ENCODE data around the gene SAMD4B. TPM values are rescaled to one million over a fixed set of nuclear protein-coding genes. Genes with fewer than 3 reads are reported as not detected.

SAMD4B gene
- total RNA-seq, 1 experiment from 2014 or later, result 135 TPM

- H3K4me1 Mint-ChIP-seq, result peaks cover 16 to 26% of the 10 kb centered on the region in 2 experiments
- Histone ChIP-seq H3K56ac (ENCODE audit: insufficient read length, low read depth, low read length) (no peak overlapping the region), H4K8ac (replicated peaks; ENCODE audit: insufficient read length, low read depth, low read length) (no peak overlapping the region), H2BK20ac (ENCODE audit: low read depth, low read length, poor library complexity, severe bottlenecking) (no peak overlapping the region), H4K91ac (ENCODE audit: insufficient read length, low read depth, low read length) (no peak overlapping the region), H3K9me3 (ENCODE audit: control insufficient read depth, low read depth, low read length) (no peaks in the 10 kb centered on the region), H3K79me2 (ENCODE audit: insufficient read depth, low read length) (no peaks in the 10 kb centered on the region), H3K4ac (ENCODE audit: low read depth, low read length) (no peak overlapping the region), H3K27ac (ENCODE audit: insufficient read length, low read depth, low read length) (no peak overlapping the region), H2BK15ac (ENCODE audit: low read depth, low read length) (no peak overlapping the region), H4K5ac (ENCODE audit: insufficient read length, low read depth, low read length) (no peak overlapping the region), H3K4me2 (ENCODE audit: insufficient read depth, insufficient read length, low read length) (no peak overlapping the region), H3K9ac (ENCODE audit: extremely low read depth, insufficient read length, low read length) (no peak overlapping the region), H2AK5ac (ENCODE audit: insufficient read length, low read length) (no peak overlapping the region), H3K18ac (ENCODE audit: insufficient read length, low read depth, low read length) (no peak overlapping the region), H3K23ac (ENCODE audit: insufficient read length, low read depth, low read length) (no peak overlapping the region), H3K27me3 (ENCODE audit: insufficient read depth, low read length) (peaks cover 2% of the 10 kb centered on the region; the same call in 1 of the 2 replicates), H3K4me1 (ENCODE audit: insufficient read depth, low read length) (no peaks in the 10 kb centered on the region), H2BK12ac (ENCODE audit: insufficient read length, low read depth, low read length) (no peak overlapping the region), H2BK120ac (ENCODE audit: low read depth, low read length, poor library complexity, severe bottlenecking) (no peak overlapping the region), H4K20me1 (ENCODE audit: control insufficient read depth, insufficient read depth, insufficient read length) (no peaks in the 10 kb centered on the region), H3T11ph (ENCODE audit: low read length) (no peak overlapping the region), H2AFZ (ENCODE audit: low read length) (no peak overlapping the region), H3K23me2 (ENCODE audit: insufficient read length, low read depth, low read length, poor library complexity, severe bottlenecking) (peaks cover 6% of the 10 kb centered on the region), H3K14ac (ENCODE audit: insufficient read depth, low read length) (no peak overlapping the region), H2BK5ac (ENCODE audit: insufficient read length, low read length) (no peak overlapping the region), H3K79me1 (ENCODE audit: insufficient read depth, low read depth, low read length, poor library complexity, severe bottlenecking) (no peaks in the 10 kb centered on the region)
- no peak overlapping the region for H3K4me3 Mint-ChIP-seq
- WGBS (ENCODE audit: extremely low coverage, insufficient read length, low lambda C conversion rate), result no CpG with 5 or more reads among the region's 5 CpGs
- H3K27me3 Mint-ChIP-seq (ENCODE audit: low read depth), result peaks cover 59% of the 10 kb centered on the region
- no peaks in the 10 kb centered on the region; a peak in 2 of 5 replicates for H3K9me3 Mint-ChIP-seq
- DNase-seq, result no peak
- TF ChIP-seq, protein P1, sequence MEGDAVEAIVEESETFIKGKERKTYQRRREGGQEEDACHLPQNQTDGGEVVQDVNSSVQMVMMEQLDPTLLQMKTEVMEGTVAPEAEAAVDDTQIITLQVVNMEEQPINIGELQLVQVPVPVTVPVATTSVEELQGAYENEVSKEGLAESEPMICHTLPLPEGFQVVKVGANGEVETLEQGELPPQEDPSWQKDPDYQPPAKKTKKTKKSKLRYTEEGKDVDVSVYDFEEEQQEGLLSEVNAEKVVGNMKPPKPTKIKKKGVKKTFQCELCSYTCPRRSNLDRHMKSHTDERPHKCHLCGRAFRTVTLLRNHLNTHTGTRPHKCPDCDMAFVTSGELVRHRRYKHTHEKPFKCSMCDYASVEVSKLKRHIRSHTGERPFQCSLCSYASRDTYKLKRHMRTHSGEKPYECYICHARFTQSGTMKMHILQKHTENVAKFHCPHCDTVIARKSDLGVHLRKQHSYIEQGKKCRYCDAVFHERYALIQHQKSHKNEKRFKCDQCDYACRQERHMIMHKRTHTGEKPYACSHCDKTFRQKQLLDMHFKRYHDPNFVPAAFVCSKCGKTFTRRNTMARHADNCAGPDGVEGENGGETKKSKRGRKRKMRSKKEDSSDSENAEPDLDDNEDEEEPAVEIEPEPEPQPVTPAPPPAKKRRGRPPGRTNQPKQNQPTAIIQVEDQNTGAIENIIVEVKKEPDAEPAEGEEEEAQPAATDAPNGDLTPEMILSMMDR (conservative IDR thresholded peaks at IDR 0.05), result no peak
- H3K36me3 Mint-ChIP-seq (ENCODE audit: insufficient read depth in 1 of 3, low read depth in 3 of 3), result peaks cover 0 to 3% (median 0%) of the 10 kb centered on the region in 3 experiments; a peak in 1 of 7 replicates
- H3K27ac Mint-ChIP-seq, result no peak overlapping the region
These were observed 17.9 kb upstream of the SAMD4B start for GRCh38 chr19:39324242-39324842.
